ENCODE data around the gene ZSCAN29. TPM values are rescaled to one million over a fixed set of nuclear protein-coding genes. Genes with fewer than 3 reads are reported as not detected.
A peak's percentile ranks its signal among the peaks of the same experiment; 100 is the strongest.
"Not testable (repeated sequence)": the region's sequence is repeated elsewhere in the genome, so short reads cannot be mapped to it uniquely, and the experiment has no call there.

ZSCAN29 gene
- total and polyA plus RNA-seq, 7 donors = 5.7 to 31.5 (median 19.8) TPM

DNA sequence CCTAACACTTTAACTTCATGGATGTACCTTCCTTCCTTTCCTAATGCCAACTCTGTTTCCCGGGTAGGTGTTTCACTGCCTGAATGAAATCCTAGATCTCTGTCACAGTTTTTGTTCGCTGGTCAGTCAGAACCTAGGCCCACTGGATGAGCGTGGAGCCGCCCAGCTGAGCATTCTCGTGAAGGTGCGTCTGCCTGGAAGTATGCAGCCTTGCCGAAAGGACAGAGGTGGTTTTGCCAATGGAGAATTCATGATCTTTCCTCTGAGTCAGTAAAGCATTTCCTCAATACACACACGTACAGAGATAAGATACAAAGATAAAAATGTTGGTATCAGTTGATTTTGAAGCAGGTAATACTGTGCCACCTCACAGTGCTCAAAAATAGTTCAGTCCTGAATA lies 32.8 kb upstream of the ZSCAN29 start:
- no peak for TF ChIP-seq CTCF (IDR thresholded peaks at IDR 0.05)
- no peak for ATAC-seq
- intact Hi-C loops (cut with DNase I) = no loop called here
- 84 to 86% (median 86%) methylated on average over 8 of the region's 8 CpGs for WGBS, 3 donors
- Histone ChIP-seq H3K27me3 (ENCODE audit: insufficient read depth in 3 of 3, low read length in 2 of 3) (no peaks in the 10 kb centered on the region), H3K27ac (no peak overlapping the region), H3K4me3 (no peak overlapping the region), H3K9me3 (no peaks in the 10 kb centered on the region), H3K4me1 (no peaks in the 10 kb centered on the region), H3K36me3 (ENCODE audit: insufficient read depth in 1 of 2, low read depth in 1 of 2) (peaks cover 33 to 100% of the 10 kb centered on the region in 2 donors)
- no peak for DNase-seq

- DNase-seq (no peak), ATAC-seq (no peak)
- no peaks in the 10 kb centered on the region for H3K4me1 ChIP-seq
- TF ChIP-seq CTCF (IDR thresholded peaks at IDR 0.05) = no peak
- H3K9me3 ChIP-seq = no peaks in the 10 kb centered on the region
- H3K36me3 ChIP-seq (ENCODE audit: insufficient read depth in 1 of 2, low read depth in 1 of 2) = peaks cover 25 to 100% of the 10 kb centered on the region in 2 donors
- H3K27me3 ChIP-seq (ENCODE audit: insufficient read depth in 3 of 3, low read length in 2 of 3) = no peaks in the 10 kb centered on the region
- no peak overlapping the region for H3K27ac ChIP-seq
- intact Hi-C loops (cut with DNase I) = no loop called here
- no peak overlapping the region for H3K4me3 ChIP-seq
- WGBS, 3 donors = 85 to 88% (median 86%) methylated on average over 3 of the region's 3 CpGs
These were observed 31.4 kb upstream of the ZSCAN29 start for GRCh38 chr15:43402255-43402654.

DNA sequence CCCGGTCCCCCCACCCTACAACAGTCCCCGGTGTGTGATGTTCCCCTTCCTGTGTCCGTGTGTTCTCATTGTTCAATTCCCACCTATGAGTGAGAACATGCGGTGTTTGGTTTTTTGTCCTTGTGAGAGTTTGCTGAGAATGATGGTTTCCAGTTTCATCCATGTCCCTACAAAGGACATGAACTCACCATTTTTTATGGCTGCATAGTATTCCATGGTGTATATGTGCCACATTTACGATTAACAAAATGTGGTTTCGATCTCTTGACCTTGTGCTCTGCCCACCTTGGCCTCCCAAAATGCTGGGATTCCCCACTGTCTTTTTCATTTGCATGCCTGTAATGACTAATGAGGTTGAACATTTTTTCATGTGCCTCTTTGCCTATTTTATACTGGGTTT lies 22.7 kb upstream of the ZSCAN29 start:
- WGBS, 3 donors = 97 to 100% (median 97%) methylated on average over 6 of the region's 6 CpGs
- intact Hi-C loops (cut with DNase I) = not testable (repeated sequence)

GRCh38 chr15:43390723-43391122 lies 19.9 kb upstream of the ZSCAN29 start:
- H3K9me3 ChIP-seq = no peaks in the 10 kb centered on the region
- 94 to 97% (median 95%) methylated on average over 8 of the region's 8 CpGs for WGBS, 3 donors
- DNase-seq = no peak
- H3K4me3 ChIP-seq = no peak overlapping the region
- H3K27me3 ChIP-seq (ENCODE audit: insufficient read depth in 3 of 3, low read length in 2 of 3) = no peaks in the 10 kb centered on the region
- H3K4me1 ChIP-seq = no peaks in the 10 kb centered on the region
- intact Hi-C loops (cut with DNase I) = no loop called here
- ATAC-seq = no peak
- H3K36me3 ChIP-seq (ENCODE audit: insufficient read depth in 1 of 2, low read depth in 1 of 2) = peaks cover 8 to 60% of the 10 kb centered on the region in 2 donors
- no peak overlapping the region for H3K27ac ChIP-seq
- TF ChIP-seq CTCF (IDR thresholded peaks at IDR 0.05) = no peak

More for the DNA sequence above, 22.7 kb upstream of the ZSCAN29 start:
- not testable (repeated sequence) for H3K4me3 ChIP-seq; H3K27ac ChIP-seq; DNase-seq; ATAC-seq; H3K27me3 ChIP-seq (ENCODE audit: insufficient read depth in 3 of 3, low read length in 2 of 3); H3K4me1 ChIP-seq; H3K9me3 ChIP-seq
- peaks cover 12 to 60% of the 10 kb centered on the region in 2 donors for H3K36me3 ChIP-seq (ENCODE audit: insufficient read depth in 1 of 2, low read depth in 1 of 2)

GRCh38 chr15:43383070-43383469 lies 12.2 kb upstream of the ZSCAN29 start:
- no peak for DNase-seq
- peak in 3 of 4 donors; percentile 27 to 60 (median 47) for ATAC-seq
- no peak for TF ChIP-seq CTCF (IDR thresholded peaks at IDR 0.05)
- H3K9me3 ChIP-seq = no peaks in the 10 kb centered on the region
- WGBS, 3 donors = 36 to 65% (median 42%) methylated on average over 2 of the region's 2 CpGs
- no peaks in the 10 kb centered on the region for H3K27me3 ChIP-seq (ENCODE audit: insufficient read depth in 3 of 3, low read length in 2 of 3)
- peak overlapping the region; percentile 61 for H3K27ac ChIP-seq
- intact Hi-C loops (cut with DNase I) = no loop called here
- no peak overlapping the region for H3K4me3 ChIP-seq
- H3K4me1 ChIP-seq = no peaks in the 10 kb centered on the region
- peaks cover 12 to 97% of the 10 kb centered on the region in 2 donors for H3K36me3 ChIP-seq (ENCODE audit: insufficient read depth in 1 of 2, low read depth in 1 of 2)
